ENCODE data around the gene TMEM51. TPM values are rescaled to one million over a fixed set of nuclear protein-coding genes. Genes with fewer than 3 reads are reported as not detected.
A peak's percentile ranks its signal among the peaks of the same experiment; 100 is the strongest.

TMEM51 gene
- total and polyA plus RNA-seq, 2 of the 4 experiments (the other 2 are of a cell fraction), result 2.7 to 10.2 TPM

- peak; percentile 15; the same call in 1 of the 2 replicates for ATAC-seq (ENCODE audit: low read depth)
- Histone ChIP-seq H2AK9ac (replicated peaks; ENCODE audit: low read depth, low read length, poor library complexity) (peak overlapping the region; percentile 15), H3K4ac (ENCODE audit: low read depth, low read length) (peak overlapping the region; percentile 41), H3K27ac (ENCODE audit: insufficient read depth, low read length) (no peak overlapping the region), H3K18ac (ENCODE audit: low read depth, low read length) (no peak overlapping the region), H2AK5ac (ENCODE audit: low read depth, low read length) (no peak overlapping the region), H3K9me3 (ENCODE audit: control insufficient read depth, insufficient read depth, low read length) (no peaks in the 10 kb centered on the region), H2BK20ac (ENCODE audit: low read depth, low read length) (no peak overlapping the region), H2AFZ (replicated peaks; ENCODE audit: low read length, poor library complexity) (no peak overlapping the region), H4K8ac (ENCODE audit: low read depth in 2 of 2, low read length in 2 of 2) (no peak overlapping the region; a peak in 1 of 4 replicates), H3K4me3 (ENCODE audit: insufficient read depth, low read depth, low read length) (no peak overlapping the region), H3K23ac (ENCODE audit: low read depth, low read length) (no peak overlapping the region), H4K5ac (ENCODE audit: low read depth, low read length) (peak overlapping the region; percentile 8; the same call in 1 of the 2 replicates), H3K4me2 (ENCODE audit: low read depth, low read length) (no peak overlapping the region), H2BK120ac (ENCODE audit: low read depth, low read length) (no peak overlapping the region), H3K4me1 (ENCODE audit: control insufficient read depth, insufficient read depth, low read length) (peaks cover 33% of the 10 kb centered on the region), H2BK15ac (ENCODE audit: low read depth, low read length) (0 out of 3 replicates have a peak overlapping the region, but pooled peaks have one; percentile 8), H4K20me1 (ENCODE audit: insufficient read depth, low read length) (peaks cover 16% of the 10 kb centered on the region), H3K9me1 (ENCODE audit: insufficient read depth, low read length) (peaks cover 38% of the 10 kb centered on the region), H2BK5ac (ENCODE audit: low read depth, low read length, poor library complexity, severe bottlenecking) (no peak overlapping the region), H3K79me1 (ENCODE audit: low read depth in 1 of 2, low read length in 2 of 2) (peaks cover 54 to 82% of the 10 kb centered on the region in 2 experiments), H3K36me3 (ENCODE audit: control insufficient read depth, insufficient read depth, low read length) (no peaks in the 10 kb centered on the region), H4K91ac (ENCODE audit: insufficient read depth, low read depth, low read length) (peak overlapping the region; percentile 19), H3K14ac (replicated peaks; ENCODE audit: low read depth, low read length) (no peak overlapping the region), H3K9ac (ENCODE audit: low read depth, low read length) (no peak overlapping the region), H3K56ac (ENCODE audit: extremely low read depth, insufficient read depth, low read length) (no peak overlapping the region), H3K27me3 (ENCODE audit: control insufficient read depth, insufficient read depth, low read length) (no peaks in the 10 kb centered on the region)
- TF ChIP-seq RAD21 (IDR thresholded peaks at IDR 0.05; ENCODE audit: low read length), result no peak
- no peak for TF ChIP-seq CHD1 (IDR thresholded peaks at IDR 0.05; ENCODE audit: low read depth, low read length)
- no peak for TF ChIP-seq MAFK (IDR thresholded peaks at IDR 0.05; ENCODE audit: low read depth, low read length)
- no peak for TF ChIP-seq POLR2A (IDR thresholded peaks at IDR 0.05; ENCODE audit: low read depth, low read length)
- TF ChIP-seq NFE2L2 (IDR thresholded peaks at IDR 0.05; ENCODE audit: low read depth, low read length), result no peak
- TF ChIP-seq BHLHE40 (IDR thresholded peaks at IDR 0.05; ENCODE audit: low read depth, low read length), result no peak
- DNase-seq, result peak; percentile 61
- dilution Hi-C loops (cut with HindIII; ENCODE audit: low sequenced_read_pairs, unreplicated experiment) (no loop called here), in situ Hi-C loops (cut with MboI; ENCODE audit: low sequenced_read_pairs) (no loop called here), intact Hi-C loops (cut with micrococcal nuclease) (no loop called here)
- CTCF ChIA-PET, result interaction anchor here (0.8 to 1.4 kb wide), 3 partner anchors 15 to 41 kb away, joined by 3 to 4 read pairs (median 4); no protein-coding TSS in a partner anchor
- no TSS peak for BruUV-seq (replicated peaks)
- POLR2A ChIA-PET (ENCODE audit: unreplicated experiment), result no interaction called here
- WGBS, 2 experiments (ENCODE audit: extremely low coverage in 2 of 2, insufficient read length in 1 of 2), result no CpG with 5 or more reads among the region's 3 CpGs
Observed at GRCh38 chr1:15188678-15189077, 35.1 kb downstream of the TMEM51 start.

Measured in IMR-90 (cell line).